ENCODE measurements around the gene ADAM8. TPM values are rescaled to one million over a fixed set of nuclear protein-coding genes. Genes with fewer than 3 reads are reported as not detected.

The ADAM8 gene
- total RNA-seq, 1 donor from 2014 or later, result 16.9 TPM

DNA sequence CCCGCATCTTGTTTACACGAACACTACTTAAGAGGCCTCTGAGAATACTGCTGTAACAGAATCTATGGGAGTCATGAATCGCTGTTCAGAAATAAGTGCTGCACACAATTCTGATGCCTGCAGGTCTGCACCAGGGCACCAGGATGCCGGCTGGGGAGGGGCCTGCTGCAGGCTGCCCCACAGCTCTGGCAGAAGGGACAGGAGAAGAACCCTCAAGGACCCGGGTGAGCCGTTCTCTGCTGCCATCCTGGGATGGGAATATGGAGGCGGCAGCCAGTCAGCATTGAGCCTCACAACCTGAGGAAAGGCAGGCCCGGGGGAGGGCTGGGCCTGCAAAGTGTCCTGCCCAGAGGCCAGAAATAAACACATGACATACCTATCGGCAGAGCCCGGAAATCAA is 20.8 kb upstream of the ADAM8 start:
- TF ChIP-seq, protein P1, sequence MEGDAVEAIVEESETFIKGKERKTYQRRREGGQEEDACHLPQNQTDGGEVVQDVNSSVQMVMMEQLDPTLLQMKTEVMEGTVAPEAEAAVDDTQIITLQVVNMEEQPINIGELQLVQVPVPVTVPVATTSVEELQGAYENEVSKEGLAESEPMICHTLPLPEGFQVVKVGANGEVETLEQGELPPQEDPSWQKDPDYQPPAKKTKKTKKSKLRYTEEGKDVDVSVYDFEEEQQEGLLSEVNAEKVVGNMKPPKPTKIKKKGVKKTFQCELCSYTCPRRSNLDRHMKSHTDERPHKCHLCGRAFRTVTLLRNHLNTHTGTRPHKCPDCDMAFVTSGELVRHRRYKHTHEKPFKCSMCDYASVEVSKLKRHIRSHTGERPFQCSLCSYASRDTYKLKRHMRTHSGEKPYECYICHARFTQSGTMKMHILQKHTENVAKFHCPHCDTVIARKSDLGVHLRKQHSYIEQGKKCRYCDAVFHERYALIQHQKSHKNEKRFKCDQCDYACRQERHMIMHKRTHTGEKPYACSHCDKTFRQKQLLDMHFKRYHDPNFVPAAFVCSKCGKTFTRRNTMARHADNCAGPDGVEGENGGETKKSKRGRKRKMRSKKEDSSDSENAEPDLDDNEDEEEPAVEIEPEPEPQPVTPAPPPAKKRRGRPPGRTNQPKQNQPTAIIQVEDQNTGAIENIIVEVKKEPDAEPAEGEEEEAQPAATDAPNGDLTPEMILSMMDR (IDR thresholded peaks at IDR 0.05; ENCODE audit: unreplicated experiment), result no peak
- H3K4me1 Mint-ChIP-seq, result no peaks in the 10 kb centered on the region
- no peak overlapping the region for H3K27ac Mint-ChIP-seq
- peaks cover 50% of the 10 kb centered on the region for H3K36me3 Mint-ChIP-seq
- H3K9me3 Mint-ChIP-seq, result no peaks in the 10 kb centered on the region
- H3K27me3 Mint-ChIP-seq (ENCODE audit: low read depth), result no peaks in the 10 kb centered on the region
- no peak for DNase-seq (ENCODE audit: low spot score in 2 of 2, unreplicated experiment in 2 of 2)
- no peak overlapping the region for H3K4me3 Mint-ChIP-seq

DNA sequence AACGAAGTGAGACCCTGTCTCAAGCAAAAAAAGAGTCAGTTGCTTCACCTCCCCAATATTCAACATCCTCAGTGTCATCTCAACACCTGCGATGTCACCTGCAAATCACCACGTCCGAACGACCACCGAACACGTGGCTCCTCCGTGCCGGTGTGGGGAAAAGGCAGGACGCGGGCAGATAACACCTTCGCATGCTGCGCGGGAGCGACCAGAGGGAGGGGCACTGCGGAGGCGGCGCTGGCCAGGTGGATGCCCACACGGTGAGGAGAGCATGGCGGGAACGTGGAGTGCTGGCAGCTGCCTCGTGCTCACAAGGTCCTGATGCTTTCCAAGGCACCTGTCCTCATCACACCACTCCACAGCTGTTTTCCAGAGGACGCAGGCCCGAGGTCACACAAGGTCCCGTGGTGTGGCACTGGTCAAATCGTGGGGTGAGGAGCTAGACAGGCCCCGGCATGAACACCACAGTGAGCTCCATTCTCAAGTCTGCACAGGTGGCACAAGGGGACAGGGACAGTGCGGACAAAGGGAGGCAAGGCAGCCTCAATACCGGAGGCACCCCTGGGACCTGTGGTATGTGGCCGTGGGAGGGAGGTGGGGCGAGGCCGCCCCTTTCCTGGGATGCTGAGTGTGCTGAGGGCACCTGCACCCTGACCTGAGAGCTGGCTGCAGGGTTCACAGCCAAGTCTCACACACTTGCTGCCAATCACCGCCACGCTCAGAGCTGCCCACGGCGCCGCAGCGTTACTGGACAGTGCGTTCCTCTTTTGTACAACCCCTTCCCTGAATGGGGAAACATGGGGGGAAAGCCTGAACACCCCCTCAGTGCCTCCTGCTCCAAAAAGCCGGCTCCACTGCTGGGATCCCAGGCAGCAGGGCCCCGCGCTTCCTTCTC is 19.0 kb upstream of the ADAM8 start:
- Mint-ChIP-seq H3K27me3 (ENCODE audit: low read depth) (no peaks in the 10 kb centered on the region), H3K27ac (no peak overlapping the region), H3K4me3 (no peak overlapping the region), H3K4me1 (no peaks in the 10 kb centered on the region), H3K9me3 (no peaks in the 10 kb centered on the region), H3K36me3 (peaks cover 47% of the 10 kb centered on the region)
- DNase-seq (ENCODE audit: low spot score in 2 of 2, unreplicated experiment in 2 of 2), result no peak
- TF ChIP-seq, protein P1 (IDR thresholded peaks at IDR 0.05; ENCODE audit: unreplicated experiment), result no peak

DNA sequence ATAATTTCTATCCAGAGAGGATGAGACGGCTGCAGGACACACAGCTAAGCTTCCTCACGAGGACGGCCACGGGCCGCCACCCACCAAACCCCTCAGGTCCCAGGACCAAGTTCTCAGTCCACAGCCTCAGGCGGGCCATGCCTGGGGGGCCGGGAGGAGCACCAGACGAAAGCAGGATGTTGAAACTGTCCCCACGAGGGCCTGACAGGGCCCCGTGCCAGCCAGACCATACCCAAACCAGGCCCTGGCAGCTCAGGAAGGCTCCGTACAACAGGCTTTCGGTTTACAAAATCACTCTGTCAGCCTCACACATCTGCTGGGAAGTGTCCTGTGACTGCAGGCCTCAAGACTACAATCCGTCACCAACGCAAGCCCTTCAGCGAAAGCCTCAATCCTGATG is 17.5 kb upstream of the ADAM8 start:
- no peaks in the 10 kb centered on the region for H3K9me3 Mint-ChIP-seq
- no peak for DNase-seq (ENCODE audit: low spot score in 2 of 2, unreplicated experiment in 2 of 2)
- H3K4me3 Mint-ChIP-seq, result no peak overlapping the region
- H3K4me1 Mint-ChIP-seq, result no peaks in the 10 kb centered on the region
- no peaks in the 10 kb centered on the region for H3K27me3 Mint-ChIP-seq (ENCODE audit: low read depth)
- TF ChIP-seq, protein P1 (IDR thresholded peaks at IDR 0.05; ENCODE audit: unreplicated experiment), result no peak
- peaks cover 45% of the 10 kb centered on the region for H3K36me3 Mint-ChIP-seq
- no peak overlapping the region for H3K27ac Mint-ChIP-seq

DNA sequence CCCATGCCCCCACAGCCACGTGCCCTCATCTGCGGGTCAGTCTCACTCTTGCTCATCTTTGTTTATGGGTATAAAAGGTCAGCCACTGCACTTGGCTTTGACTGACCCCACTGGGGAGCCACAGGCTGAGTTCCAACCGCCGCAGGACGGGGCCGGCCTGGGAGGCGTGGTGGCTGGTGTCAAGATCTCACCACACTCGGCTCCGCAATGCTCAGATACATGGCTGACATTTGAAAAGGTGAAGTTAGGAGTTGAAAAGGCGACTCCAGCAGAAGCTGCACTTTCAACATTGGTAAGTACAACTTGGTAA is 17.1 kb upstream of the ADAM8 start:
- Mint-ChIP-seq H3K36me3 (peaks cover 46% of the 10 kb centered on the region), H3K27ac (no peak overlapping the region), H3K9me3 (no peaks in the 10 kb centered on the region), H3K27me3 (ENCODE audit: low read depth) (no peaks in the 10 kb centered on the region), H3K4me1 (no peaks in the 10 kb centered on the region), H3K4me3 (no peak overlapping the region)
- TF ChIP-seq, protein P1 (IDR thresholded peaks at IDR 0.05; ENCODE audit: unreplicated experiment), result no peak
- no peak for DNase-seq (ENCODE audit: low spot score in 2 of 2, unreplicated experiment in 2 of 2)

DNA sequence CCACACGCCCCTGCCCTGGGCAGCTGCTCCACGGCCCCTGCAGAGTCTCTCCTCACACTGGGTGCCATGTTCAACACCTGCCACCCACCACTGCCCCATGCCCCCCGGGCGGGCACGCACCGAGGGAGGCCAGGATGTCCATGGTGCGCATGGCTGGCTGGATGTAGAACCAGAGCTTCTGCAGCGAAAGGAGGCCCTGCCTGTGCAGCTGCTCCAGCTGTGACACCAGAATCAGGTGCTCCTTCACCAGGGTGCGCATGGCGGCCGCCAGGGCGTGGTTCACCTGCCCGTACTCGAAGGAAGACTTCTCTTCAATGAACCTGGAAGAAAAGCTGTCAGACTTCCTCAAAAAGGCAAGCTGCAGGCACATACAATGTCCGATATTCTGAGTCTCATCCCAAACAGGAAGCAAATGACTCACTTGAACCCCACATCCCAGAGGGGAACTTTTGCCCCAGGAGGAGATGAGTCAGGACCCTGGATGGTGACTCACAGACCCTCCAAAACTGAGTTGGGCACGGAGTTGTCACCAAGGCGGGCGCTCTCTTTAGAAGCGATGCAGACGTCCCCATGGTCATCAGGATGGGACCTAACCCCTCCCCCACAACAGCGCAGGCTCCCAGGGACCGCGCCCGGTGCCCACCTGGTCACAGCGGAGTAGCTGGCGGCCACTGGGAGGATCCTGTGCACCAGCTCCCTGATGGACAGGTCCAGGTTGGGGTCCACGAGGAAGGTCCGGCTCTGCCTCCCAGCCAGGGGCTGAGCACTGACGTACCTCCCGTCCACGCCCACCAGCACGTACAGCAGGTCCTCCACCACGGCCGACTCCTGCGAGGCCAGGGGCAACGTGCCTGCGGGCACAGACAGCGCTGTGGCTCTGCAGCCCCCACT is 16.5 kb upstream of the ADAM8 start:
- TF ChIP-seq, protein P1 (IDR thresholded peaks at IDR 0.05; ENCODE audit: unreplicated experiment), result no peak
- H3K9me3 Mint-ChIP-seq, result no peaks in the 10 kb centered on the region
- no peaks in the 10 kb centered on the region for H3K4me1 Mint-ChIP-seq
- H3K4me3 Mint-ChIP-seq, result no peak overlapping the region
- DNase-seq (ENCODE audit: low spot score in 2 of 2, unreplicated experiment in 2 of 2), result no peak
- H3K36me3 Mint-ChIP-seq, result peaks cover 43% of the 10 kb centered on the region
- no peaks in the 10 kb centered on the region for H3K27me3 Mint-ChIP-seq (ENCODE audit: low read depth)
- no peak overlapping the region for H3K27ac Mint-ChIP-seq
